Heart right ventricle (tissue), 16 donors: ENCODE data around the gene RAD18. TPM values are rescaled to one million over a fixed set of nuclear protein-coding genes. Genes with fewer than 3 reads are reported as not detected.

Source experiments
- ATAC-seq, 8 donors: fragments of 200-7000 bp; cut with Tn5 transposase; one replicate each; pipeline ENCODE4 v1.9.1; 2020; ENCODE audit warnings: mild to moderate bottlenecking in 8 of 8, moderate library complexity in 8 of 8, moderate number of reproducible peaks in 1 of 8
- DNase-seq, 2 donors: peaks; one replicate each; pipeline ENCODE4 v3.0.0-alpha.2; 2020
- H3K27ac ChIP-seq, 10 donors: fragments of 200-600 bp; sonication (generic) in 2 of 10; one replicate each; pipeline versions ENCODE4 v1.5.0 to v1.8.0; 2020 to 2022; ENCODE audit warnings: mild to moderate bottlenecking in 3 of 10
- H3K27me3 ChIP-seq, 7 donors: fragments of 200-600 bp; one replicate each; pipeline ENCODE4 v1.8.0; 2021 to 2022; ENCODE audit warnings: mild to moderate bottlenecking in 2 of 7
- H3K36me3 ChIP-seq, 9 donors: fragments of 200-600 bp; sonication (generic) in 1 of 9; one replicate each; pipeline versions ENCODE4 v1.5.0 to v1.8.0; 2020 to 2022; ENCODE audit warnings: mild to moderate bottlenecking in 2 of 9
- H3K4me1 ChIP-seq, 9 donors: fragments of 200-600 bp; sonication (generic) in 1 of 9; one replicate each; pipeline versions ENCODE4 v1.5.0 to v1.8.0; 2020 to 2022; ENCODE audit warnings: mild to moderate bottlenecking in 4 of 9
- H3K4me3 ChIP-seq, 10 donors: fragments of 200-600 bp; sonication (generic) in 2 of 10; one replicate each; pipeline versions ENCODE4 v1.5.0 to v1.8.0; 2020 to 2022; ENCODE audit warnings: mild to moderate bottlenecking in 7 of 10, moderate library complexity in 2 of 10
- H3K9me3 ChIP-seq, 11 donors: fragments of 200-600 bp in 10 of 11; sonication (generic) in 2 of 11; one replicate each; pipeline versions ENCODE4 v1.5.0 to v1.8.0; 2013 to 2022; ENCODE audit warnings: mild to moderate bottlenecking in 2 of 11, control low read depth in 1 of 11, moderate library complexity in 1 of 11
- WGBS, 2 donors: extraction: QIAGEN DNeasy Blood & Tissue Kit; methylation state at CpG; one replicate each; pipeline ENCODE4 v1.1.7; 2013; ENCODE audit warnings: inconsistent platforms in 1 of 2; 5-methylcytosine and 5-hydroxymethylcytosine counted together
- intact Hi-C, 10 donors: fragments of 100-400 bp; cut with DNase I; formaldehyde crosslinking; loops; one replicate each; pipeline versions ENCODE4 v1.11.1 to v1.14.2; 2022
- polyA plus RNA-seq, 2 donors: library from polyadenylated mRNA; stranded (reverse); fragments of 200-250 nt; gene quantifications; one replicate each; pipeline ENCODE4 v1.2.3, GENCODE V29; 2013
- total RNA-seq, 10 donors: library from RNA; stranded (reverse); fragmentation: NEBNext Ultra II Directional in 3 of 10; extraction: Animal tissue kit (Norgen Biotek cat#: 25700) in 3 of 10; gene quantifications; one replicate each; pipeline versions ENCODE4 v1.2.1 to v1.2.4, GENCODE V29; 2021 to 2023
- TF ChIP-seq, protein P1 (sequence below), 9 donors: fragments of 200-600 bp; sonication (generic) in 2 of 9; IDR thresholded peaks; one replicate each; pipeline versions ENCODE4 v1.5.0 to v1.8.0; 2021 to 2022; ENCODE audit warnings: antibody characterized with exemption in 9 of 9, mild to moderate bottlenecking in 5 of 9, moderate library complexity in 1 of 9
- donor health status: Arrhythmogenic right ventricular cardiomyopathy.
- donor health status: ischemic (EF 13 %, LVEDD 7.1; RV severe dilation, severe dysfunction).
- donor health status: healthy with polysubstance abuse.
- donor health status: DM: no; HTN: yes; CAD: no.
- donor health status: DM: no; HTN: no; CAD: no.
- donor health status: ischemic (EF 25% LVEDD 6.9; RV normal size, moderate dysfunction).
- donor health status: ischemic (EF 25% LVEDD 5.7; RV mildly dilated, moderate dysfunction).
- donor health status: healthy.
- donor health status: DM: yes; HTN: yes; CAD: no.
- donor health status: Ischemic cardiomyopathy.
- donor health status: ischemic (EF 35%, LVEDD 5.7; RV mildly dilated, moderate dysfunction).
- donor health status: nonischemic (EF 11% LVEDD 7.7; RV severe dilation, severe dysfunction).
- donor health status: DM: yes; HTN: yes; CAD: no.
- donor health status: PGD.
- donor health status: ischemic (EF 29% LVEDD 5.4; RV normal size, mild dysfunction).
- donor health status: nonischemic (EF 23%, LVEDD 6.1; RV moderate dilation, normal function).

The RAD18 gene
- total and polyA plus RNA-seq, 12 donors = 0.97 to 4.6 (median 2.8) TPM

DNA sequence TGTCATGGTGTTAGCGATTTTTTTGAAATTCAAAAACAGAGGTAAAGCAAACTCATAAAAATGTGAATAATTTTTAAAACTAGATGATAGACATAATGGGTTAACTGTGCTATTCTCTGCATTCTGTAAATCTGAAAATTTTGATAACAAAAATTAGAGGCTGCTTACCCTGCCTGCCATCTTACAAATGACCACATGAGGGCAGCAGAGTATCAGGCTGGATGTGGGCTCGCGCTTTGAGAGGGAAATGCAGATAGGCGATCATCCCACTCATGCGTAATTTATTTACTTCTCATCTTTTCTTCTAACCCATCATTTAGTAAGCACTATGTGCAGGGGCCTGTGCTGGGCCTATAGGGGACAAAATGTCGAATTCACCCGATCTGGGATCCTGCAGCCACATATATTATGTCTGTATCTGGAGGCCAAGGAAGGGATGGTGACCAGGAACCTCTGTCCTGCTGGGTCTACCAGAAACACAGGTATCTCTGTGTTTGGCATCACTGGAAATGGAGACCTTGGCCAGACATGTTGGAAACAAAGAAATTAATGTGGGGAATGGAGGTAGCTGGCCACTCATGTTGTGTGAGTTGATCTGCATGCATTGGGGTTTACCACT lies 7.8 kb upstream of the RAD18 start:
- TF ChIP-seq, protein P1, sequence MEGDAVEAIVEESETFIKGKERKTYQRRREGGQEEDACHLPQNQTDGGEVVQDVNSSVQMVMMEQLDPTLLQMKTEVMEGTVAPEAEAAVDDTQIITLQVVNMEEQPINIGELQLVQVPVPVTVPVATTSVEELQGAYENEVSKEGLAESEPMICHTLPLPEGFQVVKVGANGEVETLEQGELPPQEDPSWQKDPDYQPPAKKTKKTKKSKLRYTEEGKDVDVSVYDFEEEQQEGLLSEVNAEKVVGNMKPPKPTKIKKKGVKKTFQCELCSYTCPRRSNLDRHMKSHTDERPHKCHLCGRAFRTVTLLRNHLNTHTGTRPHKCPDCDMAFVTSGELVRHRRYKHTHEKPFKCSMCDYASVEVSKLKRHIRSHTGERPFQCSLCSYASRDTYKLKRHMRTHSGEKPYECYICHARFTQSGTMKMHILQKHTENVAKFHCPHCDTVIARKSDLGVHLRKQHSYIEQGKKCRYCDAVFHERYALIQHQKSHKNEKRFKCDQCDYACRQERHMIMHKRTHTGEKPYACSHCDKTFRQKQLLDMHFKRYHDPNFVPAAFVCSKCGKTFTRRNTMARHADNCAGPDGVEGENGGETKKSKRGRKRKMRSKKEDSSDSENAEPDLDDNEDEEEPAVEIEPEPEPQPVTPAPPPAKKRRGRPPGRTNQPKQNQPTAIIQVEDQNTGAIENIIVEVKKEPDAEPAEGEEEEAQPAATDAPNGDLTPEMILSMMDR (IDR thresholded peaks at IDR 0.05) = peak; percentile 95 to 100 (median 99)
- no peak overlapping the region for H3K4me3 ChIP-seq
- peaks cover 0 to 12% (median 0%) of the 10 kb centered on the region in 7 donors for H3K27me3 ChIP-seq
- no peaks in the 10 kb centered on the region for H3K9me3 ChIP-seq
- peak; percentile 45 to 82 (median 64) for ATAC-seq
- intact Hi-C loops = loop anchor here in 9 of 10 donors (1.0 to 5.0 kb wide), 6 partner anchors 96 to 332 kb away; no protein-coding TSS in a partner anchor
- H3K36me3 ChIP-seq = no peaks in the 10 kb centered on the region
- no peak overlapping the region for H3K27ac ChIP-seq
- peaks cover 0 to 6% (median 0%) of the 10 kb centered on the region in 9 donors for H3K4me1 ChIP-seq
- peak in 1 of 2 donors; percentile 61 for DNase-seq
- WGBS, 2 donors = 0 to 2% methylated on average over 7 of the region's 7 CpGs

DNA sequence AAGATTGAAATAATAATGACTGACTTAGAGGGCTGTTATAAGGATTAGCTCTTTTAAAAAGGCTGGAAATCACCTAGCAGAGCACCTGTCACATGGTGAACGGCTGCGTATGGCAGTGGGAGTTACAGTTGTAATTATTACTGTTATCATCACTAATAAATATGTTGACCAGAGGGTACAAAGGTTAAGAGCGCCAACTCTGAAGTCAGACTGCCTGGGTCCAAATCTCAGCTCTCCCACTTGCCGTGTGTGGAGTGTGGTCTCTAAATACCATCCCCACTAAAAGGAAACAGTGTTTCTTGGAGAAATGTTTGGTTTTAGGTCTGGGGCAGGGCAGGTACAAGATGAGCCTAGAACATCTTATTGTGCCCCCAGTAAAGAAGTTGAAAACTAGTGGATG lies 6.0 kb upstream of the RAD18 start:
- Histone ChIP-seq H3K27ac (no peak overlapping the region), H3K4me3 (no peak overlapping the region), H3K27me3 (peaks cover 0 to 7% (median 0%) of the 10 kb centered on the region in 7 donors), H3K36me3 (no peaks in the 10 kb centered on the region), H3K4me1 (peaks cover 0 to 6% (median 0%) of the 10 kb centered on the region in 9 donors), H3K9me3 (no peaks in the 10 kb centered on the region)
- DNase-seq (no peak), ATAC-seq (no peak)
- intact Hi-C loops = no loop called here
- 65 to 77% methylated on average over 4 of the region's 4 CpGs for WGBS, 2 donors
- TF ChIP-seq, protein P1 (IDR thresholded peaks at IDR 0.05) = no peak

DNA sequence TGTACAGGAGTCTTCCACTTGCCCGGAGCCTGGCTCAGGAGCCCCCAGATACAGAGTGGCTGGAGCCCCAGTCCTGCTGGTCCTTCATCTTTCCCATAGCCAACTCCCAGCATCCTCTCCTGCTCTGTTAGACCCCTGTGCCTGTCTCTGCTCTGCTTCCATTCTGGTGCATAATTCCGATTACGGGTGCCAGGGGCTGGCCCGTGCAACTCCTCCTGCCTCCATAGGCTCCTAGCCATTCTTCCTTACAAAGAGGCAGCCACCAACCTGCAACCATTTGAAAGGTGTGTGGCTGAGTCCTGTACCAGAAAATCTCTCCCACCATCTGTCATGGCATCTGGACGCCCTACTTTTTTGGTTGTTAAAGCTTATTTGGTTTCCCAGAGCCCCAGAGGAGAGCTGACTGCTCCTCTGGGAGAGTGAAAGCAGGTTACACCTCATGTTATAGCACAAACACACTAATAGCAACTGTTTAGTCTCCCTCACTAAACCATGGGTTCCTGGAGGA lies 5.2 kb upstream of the RAD18 start:
- no peak overlapping the region for H3K4me3 ChIP-seq
- TF ChIP-seq, protein P1 (IDR thresholded peaks at IDR 0.05) = no peak
- no peaks in the 10 kb centered on the region for H3K9me3 ChIP-seq
- intact Hi-C loops = no loop called here
- 78 to 79% methylated on average over 5 of the region's 5 CpGs for WGBS, 2 donors
- no peak overlapping the region for H3K27ac ChIP-seq
- H3K36me3 ChIP-seq = no peaks in the 10 kb centered on the region
- DNase-seq = no peak
- H3K27me3 ChIP-seq = peaks cover 0 to 7% (median 0%) of the 10 kb centered on the region in 7 donors
- ATAC-seq = no peak
- H3K4me1 ChIP-seq = peaks cover 0 to 10% (median 5%) of the 10 kb centered on the region in 9 donors

DNA sequence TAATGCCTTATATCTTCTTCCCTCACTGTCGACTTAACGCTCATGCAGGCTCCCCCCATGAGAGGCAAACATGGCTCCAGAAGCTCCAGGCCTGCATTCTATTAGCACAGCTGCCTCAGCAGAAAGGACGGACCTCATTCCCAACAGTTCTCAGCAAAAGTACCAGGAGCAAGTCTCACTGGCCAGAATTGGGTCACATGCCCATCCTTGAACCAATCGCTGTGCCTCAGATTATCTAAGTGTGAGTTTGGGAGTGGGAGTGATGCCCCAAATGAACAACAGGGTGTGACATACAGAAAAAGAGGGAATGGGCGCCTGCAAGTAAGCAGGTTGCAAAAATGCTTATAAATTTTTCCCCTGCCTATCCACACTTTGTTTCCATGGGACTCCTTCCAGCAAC lies 4.3 kb upstream of the RAD18 start:
- Histone ChIP-seq H3K27me3 (peaks cover 0 to 7% (median 0%) of the 10 kb centered on the region in 7 donors), H3K4me3 (no peak overlapping the region), H3K4me1 (peaks cover under 1 to 13% (median 8%) of the 10 kb centered on the region in 9 donors), H3K9me3 (no peaks in the 10 kb centered on the region), H3K27ac (no peak overlapping the region), H3K36me3 (no peaks in the 10 kb centered on the region)
- DNase-seq (no peak), ATAC-seq (no peak)
- TF ChIP-seq, protein P1 (IDR thresholded peaks at IDR 0.05) = no peak
- 78 to 84% methylated on average over 5 of the region's 5 CpGs for WGBS, 2 donors
- intact Hi-C loops = no loop called here
